K562 (cell line): ENCODE measurements around the gene DAP. TPM values are rescaled to one million over a fixed set of nuclear protein-coding genes. Genes with fewer than 3 reads are reported as not detected.

Experiments used
- ARID2 ChIP-seq: fragments of 450-650 bp; IDR thresholded peaks from 2 replicates; pipeline ENCODE4 v1.6.1; 2017; ENCODE audit warnings: antibody characterized with exemption, mild to moderate bottlenecking
- BACH1 ChIP-seq: fragments of 200-800 bp; sonication (Bioruptor generic); IDR thresholded peaks from 2 replicates; pipeline ENCODE4 v1.6.1; 2016; ENCODE audit warnings: missing genetic modification characterization, missing compliant biosample characterization
- POLR2G ChIP-seq: fragments of 200-400 bp; formaldehyde crosslinking; IDR thresholded peaks from 2 replicates; pipeline ENCODE4 v1.6.1; 2017; ENCODE audit warnings: low read depth, mild to moderate bottlenecking, antibody characterized with exemption, low read length, moderate library complexity
- TAF1 ChIP-seq: IDR thresholded peaks from 2 replicates; pipeline ENCODE4 v1.6.1; 2011; ENCODE audit warnings: mild to moderate bottlenecking, low read length, moderate library complexity; ENCODE audit not compliant: insufficient read depth, control insufficient read depth, severe bottlenecking; ENCODE audit errors: extremely low read depth
- TAF15 ChIP-seq: fragments of 200-400 bp; formaldehyde crosslinking; IDR thresholded peaks from 2 replicates; pipeline ENCODE4 v1.6.1; 2017; ENCODE audit warnings: mild to moderate bottlenecking, low read depth, low read length, moderate library complexity
- ZNF347 ChIP-seq: fragments of 450-650 bp; formaldehyde crosslinking; IDR thresholded peaks from 2 replicates; pipeline ENCODE4 v1.4.0; 2020; ENCODE audit warnings: low read depth, mild to moderate bottlenecking, moderate library complexity
- polyA plus RNA-seq, 8 experiments: library from polyadenylated mRNA; depleted of rRNA in 4 of 8; stranded (reverse) in 5 of 8; unstranded in 3 of 8; fragments of >200 nt; fragmentation: Nextera tagmentation in 2 of 8; fragmentation: Illumina TruSeq in 1 of 8; extraction: Ambion mirVana in 2 of 8; extraction: Trizol in 1 of 8; gene quantifications; 2 replicates each; pipeline versions ENCODE4 v1.2.1 to v1.2.3, GENCODE V29; 2011 to 2014; ENCODE audit warnings: inconsistent platforms in 1 of 8, missing spikeins in 1 of 8
- total RNA-seq, 7 experiments: library from RNA; depleted of rRNA in 6 of 7; stranded (reverse); fragments of >200 nt in 6 of 7; fragmentation: Illumina TruSeq in 2 of 7; extraction: Trizol in 2 of 7; gene quantifications; 2 replicates each; pipeline versions ENCODE4 v1.2.1 to v1.2.3, GENCODE V29; 2011 to 2021; ENCODE audit warnings: low replicate concordance in 1 of 7
- TF ChIP-seq, protein P1 (sequence below): sonication (generic); formaldehyde crosslinking; IDR thresholded peaks from 2 replicates; pipeline ENCODE4 v1.8.1; 2023; ENCODE audit warnings: missing genetic modification reagents, mild to moderate bottlenecking, borderline replicate concordance
- TF ChIP-seq, protein P2 (sequence below): sonication (generic); formaldehyde crosslinking; IDR thresholded peaks from 2 replicates; pipeline ENCODE4 v1.8.0; 2022; ENCODE audit warnings: mild to moderate bottlenecking, missing genetic modification reagents

Gene DAP
- total and polyA plus RNA-seq, 9 of the 15 experiments (the other 6 are each of a cell fraction or from before 2014, with no cell fraction given) = 14.1 to 151 (median 34.5) TPM

DNA sequence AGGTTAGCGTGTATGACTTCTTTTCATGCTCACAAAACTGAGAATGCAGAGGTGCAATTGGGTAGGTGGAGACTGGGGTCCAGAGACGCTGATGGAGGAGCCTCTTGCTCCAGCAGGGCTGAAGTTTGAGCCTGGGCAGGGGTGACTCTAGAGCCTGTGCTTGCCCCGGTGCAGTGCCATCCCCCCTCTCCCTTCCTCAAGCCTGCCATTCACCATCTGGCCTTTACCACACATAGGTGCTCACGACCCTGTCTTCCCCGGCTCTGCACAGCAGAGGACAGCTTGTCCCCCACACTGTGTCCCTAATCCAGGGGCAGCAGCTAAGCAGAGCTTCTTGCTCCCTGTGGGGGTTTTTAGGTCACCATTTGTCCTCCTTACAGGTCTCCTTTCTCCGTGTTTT lies 86.5 kb downstream of the DAP start (continued):
- TF ChIP-seq, protein P1, sequence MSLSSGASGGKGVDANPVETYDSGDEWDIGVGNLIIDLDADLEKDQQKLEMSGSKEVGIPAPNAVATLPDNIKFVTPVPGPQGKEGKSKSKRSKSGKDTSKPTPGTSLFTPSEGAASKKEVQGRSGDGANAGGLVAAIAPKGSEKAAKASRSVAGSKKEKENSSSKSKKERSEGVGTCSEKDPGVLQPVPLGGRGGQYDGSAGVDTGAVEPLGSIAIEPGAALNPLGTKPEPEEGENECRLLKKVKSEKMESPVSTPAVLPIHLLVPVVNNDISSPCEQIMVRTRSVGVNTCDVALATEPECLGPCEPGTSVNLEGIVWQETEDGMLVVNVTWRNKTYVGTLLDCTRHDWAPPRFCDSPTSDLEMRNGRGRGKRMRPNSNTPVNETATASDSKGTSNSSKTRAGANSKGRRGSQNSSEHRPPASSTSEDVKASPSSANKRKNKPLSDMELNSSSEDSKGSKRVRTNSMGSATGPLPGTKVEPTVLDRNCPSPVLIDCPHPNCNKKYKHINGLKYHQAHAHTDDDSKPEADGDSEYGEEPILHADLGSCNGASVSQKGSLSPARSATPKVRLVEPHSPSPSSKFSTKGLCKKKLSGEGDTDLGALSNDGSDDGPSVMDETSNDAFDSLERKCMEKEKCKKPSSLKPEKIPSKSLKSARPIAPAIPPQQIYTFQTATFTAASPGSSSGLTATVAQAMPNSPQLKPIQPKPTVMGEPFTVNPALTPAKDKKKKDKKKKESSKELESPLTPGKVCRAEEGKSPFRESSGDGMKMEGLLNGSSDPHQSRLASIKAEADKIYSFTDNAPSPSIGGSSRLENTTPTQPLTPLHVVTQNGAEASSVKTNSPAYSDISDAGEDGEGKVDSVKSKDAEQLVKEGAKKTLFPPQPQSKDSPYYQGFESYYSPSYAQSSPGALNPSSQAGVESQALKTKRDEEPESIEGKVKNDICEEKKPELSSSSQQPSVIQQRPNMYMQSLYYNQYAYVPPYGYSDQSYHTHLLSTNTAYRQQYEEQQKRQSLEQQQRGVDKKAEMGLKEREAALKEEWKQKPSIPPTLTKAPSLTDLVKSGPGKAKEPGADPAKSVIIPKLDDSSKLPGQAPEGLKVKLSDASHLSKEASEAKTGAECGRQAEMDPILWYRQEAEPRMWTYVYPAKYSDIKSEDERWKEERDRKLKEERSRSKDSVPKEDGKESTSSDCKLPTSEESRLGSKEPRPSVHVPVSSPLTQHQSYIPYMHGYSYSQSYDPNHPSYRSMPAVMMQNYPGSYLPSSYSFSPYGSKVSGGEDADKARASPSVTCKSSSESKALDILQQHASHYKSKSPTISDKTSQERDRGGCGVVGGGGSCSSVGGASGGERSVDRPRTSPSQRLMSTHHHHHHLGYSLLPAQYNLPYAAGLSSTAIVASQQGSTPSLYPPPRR (CRISPR knock-in tag) = no peak
- no peak for TF ChIP-seq TAF1
- no peak for TF ChIP-seq TAF15
- TF ChIP-seq ZNF347 (CRISPR knock-in tag) = no peak
- TF ChIP-seq, protein P2, sequence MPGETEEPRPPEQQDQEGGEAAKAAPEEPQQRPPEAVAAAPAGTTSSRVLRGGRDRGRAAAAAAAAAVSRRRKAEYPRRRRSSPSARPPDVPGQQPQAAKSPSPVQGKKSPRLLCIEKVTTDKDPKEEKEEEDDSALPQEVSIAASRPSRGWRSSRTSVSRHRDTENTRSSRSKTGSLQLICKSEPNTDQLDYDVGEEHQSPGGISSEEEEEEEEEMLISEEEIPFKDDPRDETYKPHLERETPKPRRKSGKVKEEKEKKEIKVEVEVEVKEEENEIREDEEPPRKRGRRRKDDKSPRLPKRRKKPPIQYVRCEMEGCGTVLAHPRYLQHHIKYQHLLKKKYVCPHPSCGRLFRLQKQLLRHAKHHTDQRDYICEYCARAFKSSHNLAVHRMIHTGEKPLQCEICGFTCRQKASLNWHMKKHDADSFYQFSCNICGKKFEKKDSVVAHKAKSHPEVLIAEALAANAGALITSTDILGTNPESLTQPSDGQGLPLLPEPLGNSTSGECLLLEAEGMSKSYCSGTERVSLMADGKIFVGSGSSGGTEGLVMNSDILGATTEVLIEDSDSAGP (CRISPR knock-in tag) = no peak
- TF ChIP-seq ARID2 = no peak
- TF ChIP-seq POLR2G = no peak
- no peak for TF ChIP-seq BACH1
